Left hindlimb (tissue), 1 donor: ENCODE results near the gene ITFG1.
"Not testable (repeated sequence)": the region's sequence is repeated elsewhere in the genome, so short reads cannot be mapped to it uniquely, and the experiment has no call there.

Experiments
- DNase-seq: peaks from one replicate; pipeline ENCODE4 v3.0.0-alpha.2; 2018

Gene ITFG1

DNA sequence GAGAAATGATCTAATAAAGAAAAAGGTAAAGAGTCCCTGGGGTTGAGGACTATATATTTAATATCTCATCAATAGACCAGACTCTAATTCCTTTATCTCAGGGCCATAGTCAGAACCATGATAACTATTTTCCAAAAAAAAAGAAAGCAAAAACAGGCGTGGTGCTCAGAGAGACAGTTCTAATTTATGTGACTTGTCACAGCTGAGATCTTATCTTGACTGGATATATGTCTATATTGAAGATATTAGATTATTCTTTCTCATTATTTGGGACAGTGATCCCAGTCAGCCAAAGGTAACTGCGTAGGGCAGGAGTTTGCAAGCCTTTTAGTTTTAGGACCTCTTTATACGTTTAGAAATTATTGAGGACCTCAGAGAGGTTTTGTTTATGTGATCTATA is 52.4 kb downstream of the ITFG1 start:
- DNase-seq, result no peak

- no peak for DNase-seq
Measured at GRCh38 chr16:47395733-47396498, 64.9 kb downstream of the ITFG1 start.

DNA sequence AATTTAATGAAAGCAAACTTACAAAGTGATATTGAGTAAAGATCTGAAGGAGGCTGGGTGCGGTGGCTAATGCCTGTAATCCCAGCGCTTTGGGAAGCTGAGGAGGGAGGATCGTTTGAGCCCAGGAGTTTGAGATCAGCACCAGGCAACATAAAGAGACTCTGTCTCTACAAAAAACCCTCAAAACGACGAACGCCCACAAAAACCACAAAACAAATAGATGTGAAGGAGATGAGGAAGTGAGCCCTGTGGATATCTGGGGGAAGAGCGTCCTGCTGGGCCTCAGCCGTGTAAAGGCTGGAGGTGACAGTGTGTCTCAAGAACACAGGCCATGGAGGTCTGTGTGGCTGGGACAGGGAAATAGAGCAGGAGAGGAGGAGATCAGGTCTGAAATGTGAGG is 68.8 kb downstream of the ITFG1 start:
- no peak for DNase-seq

DNA sequence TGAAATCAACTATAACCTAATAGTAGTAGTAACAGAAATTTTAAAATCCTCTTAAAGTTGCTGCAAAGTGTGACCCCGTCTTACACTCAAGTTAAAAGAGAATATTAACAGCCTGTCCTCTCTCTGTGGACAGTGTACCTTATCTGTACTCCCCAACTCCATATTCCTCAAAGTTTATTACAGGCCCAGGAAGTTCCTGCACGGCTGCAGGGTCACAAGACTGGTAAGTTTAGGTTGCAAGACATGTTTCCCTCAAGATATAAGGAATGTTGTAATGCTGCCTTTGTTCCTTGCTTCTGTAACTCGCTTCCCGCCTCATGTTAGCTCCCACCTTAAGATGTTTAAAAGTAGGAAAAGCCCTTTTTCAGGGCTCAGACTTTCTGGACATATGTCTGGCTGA is 72.2 kb downstream of the ITFG1 start:
- no peak for DNase-seq

DNA sequence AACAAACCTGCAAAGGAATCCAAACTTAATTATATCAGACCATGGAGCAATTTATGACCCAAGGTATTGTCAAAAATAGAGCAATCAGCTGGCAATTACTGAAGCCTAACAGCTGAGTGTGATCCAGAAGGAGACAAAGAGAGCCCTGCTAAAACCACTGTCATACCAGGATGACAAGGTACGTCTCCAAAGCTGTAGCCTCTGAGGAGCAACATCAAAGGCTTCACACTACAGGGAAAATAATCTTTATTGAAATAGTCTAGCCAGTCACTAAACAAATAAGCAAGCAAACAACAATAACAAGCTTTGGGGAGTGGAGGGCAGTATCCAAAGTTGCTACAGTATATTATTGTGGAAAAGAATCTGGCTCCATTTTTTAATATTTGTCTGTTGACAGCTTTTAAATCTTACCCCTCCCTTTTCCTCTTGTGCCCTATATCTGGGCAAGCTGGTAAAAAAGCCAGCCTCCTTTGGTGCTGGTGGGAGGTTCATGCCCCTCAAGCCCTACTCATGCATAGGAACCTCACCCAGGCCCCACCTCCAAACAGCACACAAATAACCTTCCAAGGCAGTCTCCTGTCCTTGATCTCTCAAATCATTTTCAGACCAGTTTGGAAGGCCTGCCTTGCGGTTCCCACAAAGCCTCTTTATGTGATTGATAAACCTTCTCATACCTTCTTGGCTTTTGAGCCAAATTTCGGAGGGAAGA is 73.7 kb downstream of the ITFG1 start:
- DNase-seq, result no peak

- no peak for DNase-seq
Measured at GRCh38 chr16:47386201-47386718, 74.6 kb downstream of the ITFG1 start.

DNA sequence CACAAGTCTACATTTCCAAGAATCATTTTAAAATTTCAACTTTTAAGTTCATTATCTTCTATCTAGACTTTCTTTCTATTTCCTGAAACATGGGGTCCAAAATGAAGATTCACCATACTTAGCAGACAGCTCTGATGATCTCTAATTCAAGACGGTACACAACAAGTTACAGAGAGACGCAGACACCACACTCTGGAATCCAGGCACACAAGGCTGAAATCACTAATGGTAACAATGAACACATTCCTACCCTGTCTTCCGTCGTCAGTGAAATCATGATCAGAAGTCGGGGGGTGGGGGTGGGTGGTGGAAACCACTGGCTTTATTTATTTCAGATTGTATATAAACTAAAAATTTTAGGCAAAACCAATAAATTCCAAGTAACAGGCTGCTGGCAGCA is 78.5 kb downstream of the ITFG1 start:
- no peak for DNase-seq

DNA sequence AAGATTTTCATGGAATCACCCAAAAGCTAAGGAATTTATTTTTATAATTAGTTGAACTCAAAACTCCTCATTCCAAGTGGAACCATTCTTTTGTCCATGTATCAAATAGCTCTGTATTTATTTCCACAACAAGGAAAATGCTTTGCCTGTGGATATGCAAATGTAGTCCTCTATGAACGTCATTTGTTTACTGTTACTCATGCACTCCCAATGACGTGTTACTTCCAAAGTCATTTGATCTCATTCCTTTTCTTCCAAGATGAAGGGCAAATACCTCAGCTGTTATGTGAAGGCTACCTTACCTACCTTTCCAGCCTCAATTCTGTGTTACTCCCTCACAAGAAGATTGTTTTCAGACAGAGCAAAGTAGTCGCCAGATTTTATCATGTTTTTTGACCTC is 83.7 kb downstream of the ITFG1 start:
- DNase-seq, result no peak

DNA sequence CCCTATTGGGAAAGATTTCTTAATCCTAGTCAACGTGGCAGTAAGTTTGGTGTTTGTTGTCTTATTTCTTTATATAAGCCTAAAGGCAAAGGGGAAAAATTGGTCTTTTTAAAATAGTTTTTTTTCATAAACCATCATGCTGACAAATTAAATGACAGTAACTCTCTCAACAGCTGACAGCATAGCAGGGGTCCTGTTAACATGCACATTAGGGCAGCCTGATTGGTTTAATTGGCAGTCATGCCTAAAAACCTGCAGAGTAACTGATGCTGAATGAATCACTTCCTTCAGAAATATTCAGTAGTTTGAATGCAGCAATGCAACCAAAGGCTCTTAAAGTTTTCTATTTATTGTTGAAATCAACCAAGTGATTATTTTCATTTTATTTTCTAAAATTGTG is 85.4 kb downstream of the ITFG1 start:
- no peak for DNase-seq

DNA sequence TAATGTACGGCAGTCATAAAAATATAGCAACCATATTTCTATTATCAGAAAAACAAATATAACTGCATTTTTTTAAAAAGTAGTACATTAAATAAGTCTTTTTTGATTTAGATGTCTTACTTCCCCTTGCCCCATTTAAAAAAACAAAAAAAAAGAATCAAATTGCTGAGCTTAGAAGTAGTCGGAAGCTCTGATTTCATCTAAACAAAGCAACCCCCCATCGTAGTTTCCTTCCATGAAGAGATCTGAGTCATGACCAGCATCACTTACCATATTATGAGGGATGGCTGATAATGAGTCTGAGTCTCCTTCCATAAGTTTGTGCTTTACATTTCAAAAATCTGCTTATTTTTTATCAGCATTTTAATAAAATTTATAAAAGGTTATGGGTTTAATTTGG is 86.2 kb downstream of the ITFG1 start:
- no peak for DNase-seq

- no peak for DNase-seq
Measured at GRCh38 chr16:47371271-47372014, 89.4 kb downstream of the ITFG1 start.

GRCh38 chr16:47370536-47370935 is 90.3 kb downstream of the ITFG1 start:
- DNase-seq, result no peak

DNA sequence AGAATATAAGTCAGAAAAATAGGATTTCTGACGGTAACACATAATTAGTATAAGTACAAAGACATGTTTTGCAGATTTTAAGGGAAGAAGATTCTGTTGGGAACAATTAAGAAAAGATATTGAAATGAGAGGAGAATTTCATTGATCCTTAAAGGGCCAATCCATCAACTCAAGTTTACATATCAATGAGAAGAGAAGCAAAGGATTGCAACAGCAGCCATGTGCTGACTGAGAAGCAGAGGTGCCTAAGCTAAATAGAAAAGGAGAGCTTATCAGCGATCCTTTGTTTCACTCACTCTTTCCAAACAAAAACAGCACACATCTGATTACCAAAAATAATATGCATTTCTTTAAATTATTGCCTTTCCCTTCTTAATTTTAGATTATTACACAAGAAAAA is 94.6 kb downstream of the ITFG1 start:
- DNase-seq, result no peak

- DNase-seq, result no peak
Measured at GRCh38 chr16:47363761-47364160, 97.1 kb downstream of the ITFG1 start.

DNA sequence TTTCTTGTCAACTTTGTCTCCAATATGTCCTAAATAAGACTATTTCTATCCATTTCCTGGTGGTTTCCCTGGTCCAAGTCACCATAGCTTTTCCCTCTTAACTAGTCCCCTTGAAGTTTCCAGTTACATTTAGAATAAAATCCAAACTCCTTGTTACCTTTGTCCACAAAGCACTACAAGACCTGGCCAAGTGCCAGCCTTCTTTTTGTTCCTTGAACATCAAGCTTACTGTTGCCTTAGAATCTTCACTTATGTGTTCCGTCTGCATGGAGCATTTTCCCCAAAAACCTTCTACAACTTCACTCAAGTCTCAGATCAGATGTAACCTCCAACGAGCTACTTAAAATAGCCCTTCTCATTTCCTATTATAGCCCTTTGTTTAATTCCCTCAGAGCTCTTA is 101.4 kb downstream of the ITFG1 start:
- no peak for DNase-seq

- DNase-seq, result no peak
Measured at GRCh38 chr16:47358816-47359215, 102.0 kb downstream of the ITFG1 start.

DNA sequence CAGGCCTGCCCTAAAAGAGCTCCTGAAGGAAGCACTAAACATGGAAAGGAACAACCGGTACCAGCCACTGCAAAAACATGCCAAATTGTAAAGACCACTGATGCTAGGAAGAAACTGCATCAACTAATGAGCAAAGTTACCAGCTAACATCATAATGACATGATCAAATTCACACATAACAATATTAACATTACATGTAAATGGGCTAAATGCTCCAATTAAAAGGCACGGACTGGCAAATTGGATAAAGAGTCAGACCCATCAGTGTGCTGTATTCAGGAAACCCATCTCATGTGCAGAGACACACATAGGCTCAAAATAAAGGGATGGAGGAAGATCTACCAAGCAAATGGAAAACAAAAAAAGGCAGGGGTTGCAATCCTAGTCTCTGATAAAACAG is 111.8 kb downstream of the ITFG1 start:
- not testable (repeated sequence) for DNase-seq

DNA sequence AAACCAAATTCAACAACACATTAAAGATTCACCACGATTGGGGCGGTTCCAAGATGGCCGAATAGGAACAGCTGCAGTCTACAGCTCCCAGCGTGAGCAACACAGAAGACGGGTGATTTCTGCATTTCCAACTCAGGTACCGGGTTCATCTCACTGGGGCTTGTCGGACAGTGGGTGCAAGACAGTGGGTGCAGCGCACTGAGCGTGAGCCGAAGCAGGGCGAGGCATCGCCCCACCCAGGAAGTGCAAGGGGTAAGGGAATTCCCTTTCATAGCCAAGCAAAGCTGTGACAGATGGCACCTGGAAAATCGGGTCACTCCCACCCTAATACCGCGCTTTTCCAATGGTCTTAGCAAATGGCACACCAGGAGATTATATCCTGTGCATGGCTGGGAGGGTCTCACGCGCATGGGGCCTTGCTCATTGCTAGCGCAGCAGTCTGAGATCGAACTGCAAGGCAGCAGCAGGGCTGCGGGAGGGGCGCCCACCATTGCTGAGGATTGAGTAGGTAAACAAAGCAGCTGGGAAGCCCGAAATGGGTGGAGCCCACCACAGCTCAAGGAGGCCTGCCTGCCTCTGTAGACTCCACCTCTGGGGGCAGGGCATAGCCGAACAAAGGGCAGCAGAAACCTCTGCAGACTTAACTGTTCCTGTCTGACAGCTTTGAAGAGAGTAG is 113.7 kb downstream of the ITFG1 start:
- not testable (repeated sequence) for DNase-seq

DNA sequence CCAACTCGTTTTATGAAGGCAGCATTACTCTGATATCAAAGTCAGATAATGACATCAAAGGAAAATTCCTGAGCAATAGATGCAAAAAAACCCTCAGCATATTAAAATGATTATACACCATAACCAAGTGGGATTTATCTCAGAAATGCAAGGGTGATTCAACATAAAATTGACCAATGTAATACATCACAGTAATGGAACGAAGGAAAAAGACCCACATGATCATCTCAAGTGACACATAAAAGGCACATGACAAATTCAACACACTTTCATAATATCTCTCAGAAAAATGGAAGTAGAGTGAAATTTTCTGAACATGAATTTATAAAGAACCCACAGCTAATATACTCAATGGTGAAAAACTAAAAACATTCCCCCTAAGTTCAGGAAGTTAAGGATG is 118.8 kb downstream of the ITFG1 start:
- DNase-seq, result no peak

DNA sequence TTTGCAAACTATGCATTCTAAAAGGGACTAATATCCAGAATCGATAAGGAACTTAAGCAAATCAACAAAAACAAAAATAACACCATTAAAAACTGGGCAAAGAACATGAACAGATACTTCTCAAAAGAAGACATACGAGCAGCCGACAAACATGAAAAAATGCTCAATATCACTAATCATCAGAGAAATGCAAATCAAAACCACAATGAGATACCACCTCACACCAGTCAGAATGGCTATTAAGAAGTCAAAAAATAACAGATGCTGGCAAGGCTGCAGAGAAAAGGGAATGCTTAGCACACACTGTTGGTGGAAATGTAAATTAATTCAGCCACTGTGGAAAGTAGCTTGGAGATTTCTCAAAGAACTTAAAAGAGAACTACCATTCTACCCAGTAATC is 130.3 kb downstream of the ITFG1 start:
- not testable (repeated sequence) for DNase-seq

DNA sequence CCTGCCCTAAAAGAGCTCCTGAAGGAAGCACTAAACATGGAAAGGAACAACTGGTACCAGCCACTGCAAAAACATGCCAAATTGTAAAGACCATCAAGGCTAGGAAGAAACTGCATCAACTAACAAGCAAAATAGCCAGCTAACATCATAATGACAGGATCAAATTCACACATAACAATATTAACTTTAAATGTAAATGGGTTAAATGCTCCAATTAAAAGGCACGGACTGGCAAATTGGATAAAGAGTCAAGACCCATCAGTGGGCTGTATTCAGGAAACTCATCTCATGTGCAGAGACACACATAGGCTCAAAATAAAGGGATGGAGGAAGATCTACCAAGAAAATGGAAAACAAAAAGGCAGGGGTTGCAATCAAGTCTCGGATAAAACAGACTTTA is 136.6 kb downstream of the ITFG1 start:
- DNase-seq, result not testable (repeated sequence)

- no peak for DNase-seq
Measured at GRCh38 chr16:47323241-47323640, 137.6 kb downstream of the ITFG1 start.
